Measurements from ENCODE around the gene IL13. TPM values are rescaled to one million over a fixed set of nuclear protein-coding genes. Genes with fewer than 3 reads are reported as not detected.
"Not testable (repeated sequence)": the region's sequence is repeated elsewhere in the genome, so short reads cannot be mapped to it uniquely, and the experiment has no call there.

IL13 gene
- 10 to 100 TPM; 32.9 to 36.6 TPM for total RNA-seq

GRCh38 chr5:132657676-132658380 lies at the start of gene IL13:
IL13 (plus strand) TSS chr5:132658173; CDS start chr5:132658187, 14 bp downstream.
- ChIA-PET POLR2A (interaction anchor here (1.0 to 3.5 kb wide), 6 partner anchors 16 to 101 kb away, joined by 3 to 12 read pairs (median 5); partner anchors contain the start of genes IL4 and RAD50), CTCF (interaction anchor here (1.4 kb wide), 1 partner anchor 15 kb away, joined by 3 read pairs; no protein-coding TSS in a partner anchor)
- Mint-ChIP-seq H3K27me3 (peaks cover 22% of the 10 kb centered on the region), H3K4me3 (peak within 1 kb of the TSS; percentile 45), H3K9me3 (no peaks in the 10 kb centered on the region), H3K27ac (peak within 1 kb of the TSS; percentile 43), H3K4me1 (peaks cover 53% of the 10 kb centered on the region), H3K36me3 (ENCODE audit: low read depth) (peaks cover 3% of the 10 kb centered on the region)
- DNase-seq = no peak

GRCh38 chr5:132611965-132612364 lies 46.0 kb upstream of the IL13 start:
- Mint-ChIP-seq H3K36me3 (ENCODE audit: low read depth) (peaks cover 48% of the 10 kb centered on the region), H3K4me3 (no peak overlapping the region), H3K9me3 (no peaks in the 10 kb centered on the region), H3K4me1 (peaks cover 3% of the 10 kb centered on the region), H3K27me3 (no peaks in the 10 kb centered on the region), H3K27ac (no peak overlapping the region)
- POLR2A ChIA-PET = no interaction called here
- DNase-seq = no peak
- CTCF ChIA-PET = no interaction called here

- Mint-ChIP-seq H3K27ac (no peak overlapping the region), H3K27me3 (no peaks in the 10 kb centered on the region), H3K36me3 (ENCODE audit: low read depth) (peaks cover 47% of the 10 kb centered on the region), H3K4me1 (no peaks in the 10 kb centered on the region), H3K9me3 (no peaks in the 10 kb centered on the region), H3K4me3 (no peak overlapping the region)
- ChIA-PET POLR2A (interaction anchor here (0.6 kb wide), 1 partner anchor 201 kb away, joined by 3 read pairs; no protein-coding TSS in a partner anchor), CTCF (interaction anchor here (0.6 kb wide), 1 partner anchor 29 kb away, joined by 4 read pairs; no protein-coding TSS in a partner anchor)
- DNase-seq = no peak
Observed at GRCh38 chr5:132612846-132613245, 45.1 kb upstream of the IL13 start.

GRCh38 chr5:132621699-132622098 lies 36.3 kb upstream of the IL13 start:
- POLR2A ChIA-PET = no interaction called here
- Mint-ChIP-seq H3K4me1 (peaks cover 6% of the 10 kb centered on the region), H3K9me3 (no peaks in the 10 kb centered on the region), H3K4me3 (no peak overlapping the region), H3K27ac (no peak overlapping the region), H3K27me3 (no peaks in the 10 kb centered on the region), H3K36me3 (ENCODE audit: low read depth) (peaks cover 59% of the 10 kb centered on the region)
- CTCF ChIA-PET = interaction anchor here (1.6 kb wide), 1 partner anchor 199 kb away, joined by 4 read pairs; no protein-coding TSS in a partner anchor
- DNase-seq = no peak

GRCh38 chr5:132622608-132623007 lies 35.4 kb upstream of the IL13 start:
- CTCF ChIA-PET = interaction anchor here (1.0 to 1.6 kb wide), 3 partner anchors 91 to 198 kb away, joined by 3 to 4 read pairs (median 3); partner anchors contain the start of gene CCNI2
- H3K36me3 Mint-ChIP-seq (ENCODE audit: low read depth) = peaks cover 62% of the 10 kb centered on the region
- no peaks in the 10 kb centered on the region for H3K27me3 Mint-ChIP-seq
- H3K9me3 Mint-ChIP-seq = no peaks in the 10 kb centered on the region
- POLR2A ChIA-PET = no interaction called here
- H3K27ac Mint-ChIP-seq = no peak overlapping the region
- no peak for DNase-seq
- H3K4me3 Mint-ChIP-seq = no peak overlapping the region
- H3K4me1 Mint-ChIP-seq = peaks cover 10% of the 10 kb centered on the region

GRCh38 chr5:132627470-132627869 lies 30.5 kb upstream of the IL13 start:
- Mint-ChIP-seq H3K36me3 (ENCODE audit: low read depth) (peaks cover 63% of the 10 kb centered on the region), H3K27me3 (no peaks in the 10 kb centered on the region), H3K4me3 (no peak overlapping the region), H3K27ac (peak overlapping the region; percentile 2), H3K9me3 (no peaks in the 10 kb centered on the region), H3K4me1 (peaks cover 45% of the 10 kb centered on the region)
- DNase-seq = no peak
- POLR2A ChIA-PET = no interaction called here
- CTCF ChIA-PET = no interaction called here

- Mint-ChIP-seq H3K4me1 (peaks cover 40% of the 10 kb centered on the region), H3K27ac (peak overlapping the region; percentile 83), H3K27me3 (no peaks in the 10 kb centered on the region), H3K4me3 (peak overlapping the region; percentile 25), H3K36me3 (ENCODE audit: low read depth) (peaks cover 52% of the 10 kb centered on the region), H3K9me3 (no peaks in the 10 kb centered on the region)
- no peak for DNase-seq
- CTCF ChIA-PET = no interaction called here
- POLR2A ChIA-PET = interaction anchor here (1.0 to 2.9 kb wide), 5 partner anchors 11 to 119 kb away, joined by 3 to 14 read pairs (median 6); partner anchors contain the start of genes CCNI2 and IL4
Observed at GRCh38 chr5:132628814-132629213, 29.2 kb upstream of the IL13 start.

GRCh38 chr5:132629230-132629944 lies 28.6 kb upstream of the IL13 start:
- H3K9me3 Mint-ChIP-seq = no peaks in the 10 kb centered on the region
- peak overlapping the region; percentile 25 for H3K4me3 Mint-ChIP-seq
- H3K4me1 Mint-ChIP-seq = peaks cover 42% of the 10 kb centered on the region
- H3K27me3 Mint-ChIP-seq = no peaks in the 10 kb centered on the region
- H3K27ac Mint-ChIP-seq = peak overlapping the region; percentile 83
- ChIA-PET POLR2A (interaction anchor here (1.0 to 2.9 kb wide), 6 partner anchors 11 to 152 kb away, joined by 3 to 14 read pairs (median 5); partner anchors contain the start of genes CCNI2 and IL4), CTCF (interaction anchor here (0.7 to 1.7 kb wide), 4 partner anchors 12 to 134 kb away, joined by 3 to 5 read pairs (median 4); no protein-coding TSS in a partner anchor)
- peaks cover 53% of the 10 kb centered on the region for H3K36me3 Mint-ChIP-seq (ENCODE audit: low read depth)
- DNase-seq = no peak

GRCh38 chr5:132633587-132633986 lies 24.4 kb upstream of the IL13 start:
- CTCF ChIA-PET, H3K27me3 Mint-ChIP-seq, DNase-seq, H3K27ac Mint-ChIP-seq, H3K9me3 Mint-ChIP-seq, H3K4me3 Mint-ChIP-seq: not testable (repeated sequence)
- Mint-ChIP-seq H3K36me3 (ENCODE audit: low read depth) (peaks cover 65% of the 10 kb centered on the region), H3K4me1 (peaks cover 64% of the 10 kb centered on the region)
- POLR2A ChIA-PET = interaction anchor here (1.2 to 2.1 kb wide), 2 partner anchors 8 to 24 kb away, joined by 3 to 5 read pairs; partner anchors contain the start of gene IL13

GRCh38 chr5:132635873-132636272 lies 22.1 kb upstream of the IL13 start:
- peaks cover 65% of the 10 kb centered on the region for H3K4me1 Mint-ChIP-seq
- peaks cover 68% of the 10 kb centered on the region for H3K36me3 Mint-ChIP-seq (ENCODE audit: low read depth)
- ChIA-PET POLR2A (interaction anchor here (1.1 kb wide), 1 partner anchor 54 kb away, joined by 3 read pairs; no protein-coding TSS in a partner anchor), CTCF (no interaction called here)
- no peak for DNase-seq
- H3K4me3 Mint-ChIP-seq = no peak overlapping the region
- H3K9me3 Mint-ChIP-seq = no peaks in the 10 kb centered on the region
- no peaks in the 10 kb centered on the region for H3K27me3 Mint-ChIP-seq
- peak overlapping the region; percentile 88 for H3K27ac Mint-ChIP-seq

- Mint-ChIP-seq H3K4me1 (peaks cover 73% of the 10 kb centered on the region), H3K4me3 (no peak overlapping the region), H3K27me3 (no peaks in the 10 kb centered on the region), H3K36me3 (ENCODE audit: low read depth) (peaks cover 70% of the 10 kb centered on the region), H3K9me3 (no peaks in the 10 kb centered on the region), H3K27ac (peak overlapping the region; percentile 53)
- ChIA-PET POLR2A (interaction anchor here (1.0 kb wide), 1 partner anchor 80 kb away, joined by 4 read pairs; the partner anchor contains the start of gene RAD50), CTCF (no interaction called here)
- no peak for DNase-seq
Observed at GRCh38 chr5:132637241-132637640, 20.7 kb upstream of the IL13 start.

GRCh38 chr5:132639706-132640130 lies 18.3 kb upstream of the IL13 start:
- H3K36me3 Mint-ChIP-seq (ENCODE audit: low read depth) = peaks cover 82% of the 10 kb centered on the region
- H3K4me1 Mint-ChIP-seq = peaks cover 81% of the 10 kb centered on the region
- H3K9me3 Mint-ChIP-seq = no peaks in the 10 kb centered on the region
- ChIA-PET CTCF (interaction anchor here (0.6 to 1.8 kb wide), 2 partner anchors 86 to 181 kb away, joined by 3 to 5 read pairs; no protein-coding TSS in a partner anchor), POLR2A (interaction anchor here (1.0 to 2.3 kb wide), 5 partner anchors 11 to 82 kb away, joined by 3 to 12 read pairs (median 5); partner anchors contain the start of genes IL13, IL4 and RAD50)
- peak overlapping the region; percentile 82 for H3K27ac Mint-ChIP-seq
- H3K27me3 Mint-ChIP-seq = no peaks in the 10 kb centered on the region
- H3K4me3 Mint-ChIP-seq = no peak overlapping the region
- peak; percentile 43 for DNase-seq

Data from activated CD4-positive, alpha-beta memory T cell treated with anti-CD3 and anti-CD28 coated beads, Interleukin-2, amount 10 ng/mL, durations not matched to agents 7 days and 5 days (primary cell).